SK-N-SH (cell line): ENCODE data around the gene RASGRF2. TPM values are rescaled to one million over a fixed set of nuclear protein-coding genes. Genes with fewer than 3 reads are reported as not detected.

Source experiments
- CTCF ChIA-PET: fragments of 300-600, 350-600 bp; formaldehyde crosslinking; extraction: SDS; loops from one replicate; lab custom pipeline; 2021; lab: Yijun Ruan, JAX
- POLR2A ChIA-PET: fragments of 350-600 bp; sonication (Branson Sonifier 250); formaldehyde crosslinking; extraction: SDS; loops from one replicate; lab custom pipeline; 2020; ENCODE audit warnings: antibody characterized with exemption, inconsistent platforms; lab: Yijun Ruan, JAX
- DNase-seq: peaks from one replicate; pipeline ENCODE4 v3.0.0; 2012
- H2AFZ ChIP-seq: fragments of 200-600 bp; sonication (generic); 2 replicates; pipeline ENCODE4 v1.8.1; 2016; ENCODE audit warnings: antibody characterized with exemption, mild to moderate bottlenecking, low read depth
- H3F3A ChIP-seq: fragments of 200-600 bp; sonication (generic); replicated peaks from 2 replicates; pipeline ENCODE3; 2016; ENCODE audit warnings: antibody characterized with exemption, mild to moderate bottlenecking; ENCODE audit not compliant: insufficient read depth
- H3K27ac ChIP-seq, 2 experiments: fragments of 200-500 bp in 1 of 2; fragments of 200-600 bp in 1 of 2; sonication (Bioruptor generic) in 1 of 2; sonication (generic), shearing (Covaris generic) in 1 of 2; 2 replicates each; pipeline versions ENCODE4 v1.5.1 to v1.6.1; 2014 to 2016; ENCODE audit warnings: low read depth in 2 of 2, inconsistent platforms in 1 of 2, low read length in 1 of 2, mild to moderate bottlenecking in 1 of 2, mixed read lengths in 1 of 2
- H3K27me3 ChIP-seq: fragments of 200-600 bp; sonication (generic), shearing (Covaris generic); 2 replicates; pipeline ENCODE4 v1.6.1; 2016; ENCODE audit warnings: mixed run types; ENCODE audit not compliant: insufficient read depth
- H3K36me3 ChIP-seq, 2 experiments: fragments of 200-500 bp in 1 of 2; fragments of 200-600 bp in 1 of 2; sonication (Bioruptor generic) in 1 of 2; sonication (generic) in 1 of 2; replicated peaks in 1 of 2; 2 replicates each; pipeline versions ENCODE3 to v1.5.1; 2014 to 2016; ENCODE audit warnings: low read length in 1 of 2, mild to moderate bottlenecking in 1 of 2; ENCODE audit not compliant: insufficient read depth in 2 of 2, control insufficient read depth in 1 of 2
- H3K4me1 ChIP-seq, 2 experiments: fragments of 200-500 bp in 1 of 2; fragments of 200-600 bp in 1 of 2; sonication (Bioruptor generic) in 1 of 2; sonication (generic), shearing (Covaris generic) in 1 of 2; 2 replicates each; pipeline versions ENCODE4 v1.5.1 to v1.6.1; 2014 to 2016; ENCODE audit warnings: low read depth in 1 of 2, low read length in 1 of 2, mixed run types in 1 of 2; ENCODE audit not compliant: insufficient read depth in 2 of 2, control insufficient read depth in 1 of 2
- H3K4me2 ChIP-seq: fragments of 200-600 bp; sonication (generic), shearing (Covaris generic); 2 replicates; pipeline ENCODE4 v1.6.1; 2017; ENCODE audit warnings: mixed run types
- H3K4me3 ChIP-seq, 2 experiments: fragments of 200-500 bp in 1 of 2; fragments of 200-600 bp in 1 of 2; sonication (Bioruptor generic) in 1 of 2; sonication (generic), shearing (Covaris generic) in 1 of 2; 2 replicates each; pipeline versions ENCODE4 v1.5.1 to v1.8.1; 2014 to 2016; ENCODE audit warnings: low read depth in 2 of 2, inconsistent platforms in 1 of 2, low read length in 1 of 2, mild to moderate bottlenecking in 1 of 2, mixed read lengths in 1 of 2, moderate library complexity in 1 of 2
- H3K79me2 ChIP-seq: fragments of 200-600 bp; sonication (generic); 2 replicates; pipeline ENCODE4 v1.8.1; 2017; ENCODE audit warnings: mild to moderate bottlenecking; ENCODE audit not compliant: insufficient read depth
- H3K9ac ChIP-seq: fragments of 200-600 bp; sonication (generic); 2 replicates; pipeline ENCODE4 v1.6.1; 2017; ENCODE audit warnings: mixed run types
- H3K9me2 ChIP-seq: fragments of 200-600 bp; sonication (generic); 2 replicates; pipeline ENCODE4 v1.6.1; 2017; ENCODE audit warnings: mixed run types
- H3K9me3 ChIP-seq: fragments of 200-600 bp; sonication (generic); 2 replicates; pipeline ENCODE4 v1.6.1; 2017; ENCODE audit warnings: mixed run types, mild to moderate bottlenecking, moderate library complexity
- H4K20me1 ChIP-seq: fragments of 200-600 bp; sonication (generic); 2 replicates; pipeline ENCODE4 v1.6.1; 2017; ENCODE audit warnings: mild to moderate bottlenecking, mixed run types; ENCODE audit not compliant: insufficient read depth
- EP300 ChIP-seq, 2 experiments: IDR thresholded peaks; 2 replicates each; pipeline versions ENCODE4 v1.4.0 to v1.6.1; 2012; ENCODE audit warnings: borderline replicate concordance in 1 of 2, low read depth in 1 of 2, low read length in 1 of 2
- FOSL2 ChIP-seq: IDR thresholded peaks from 2 replicates; pipeline ENCODE4 v1.4.0; 2012; ENCODE audit warnings: low read depth, mild to moderate bottlenecking, moderate library complexity, borderline replicate concordance
- FOXM1 ChIP-seq: IDR thresholded peaks from 2 replicates; pipeline ENCODE4 v1.4.0; 2012; ENCODE audit warnings: low read depth, mild to moderate bottlenecking
- IRF3 ChIP-seq: fragments of 150-350 bp; IDR thresholded peaks from 2 replicates; pipeline ENCODE4 v1.6.1; 2016; ENCODE audit warnings: mild to moderate bottlenecking, low read depth, low read length
- POLR2AphosphoS5 ChIP-seq: IDR thresholded peaks from 2 replicates; pipeline ENCODE4 v1.6.1; 2012; ENCODE audit warnings: low read depth, low read length
- RAD21 ChIP-seq: IDR thresholded peaks from 2 replicates; pipeline ENCODE4 v1.6.1; 2012; ENCODE audit warnings: mild to moderate bottlenecking, low read length
- RCOR1 ChIP-seq: fragments of 150-350 bp; IDR thresholded peaks from 2 replicates; pipeline ENCODE4 v1.6.1; 2017; ENCODE audit warnings: antibody characterized with exemption, low read length
- REST ChIP-seq: IDR thresholded peaks from 2 replicates; pipeline ENCODE4 v1.6.1; 2012; ENCODE audit warnings: mild to moderate bottlenecking, low read depth, low read length, moderate library complexity
- TCF12 ChIP-seq: IDR thresholded peaks from 2 replicates; pipeline ENCODE4 v1.4.0; 2012
- TEAD4 ChIP-seq: IDR thresholded peaks from 2 replicates; pipeline ENCODE4 v1.4.0; 2012; ENCODE audit warnings: mild to moderate bottlenecking, borderline replicate concordance; ENCODE audit not compliant: insufficient read depth
- ZBTB33 ChIP-seq: IDR thresholded peaks from 2 replicates; pipeline ENCODE4 v1.4.0; 2012; ENCODE audit warnings: low read depth, borderline replicate concordance
- WGBS: methylation state at CpG from one replicate; pipeline ENCODE4 v1.1.6; 2017; ENCODE audit warnings: low lambda C conversion rate; 5-methylcytosine and 5-hydroxymethylcytosine counted together
- polyA plus RNA-seq, 3 experiments: library from polyadenylated mRNA; depleted of rRNA; stranded (reverse); fragments of >200 nt; gene quantifications; 2 replicates each; pipeline ENCODE4 v1.2.3, GENCODE V29; 2012

Gene RASGRF2
- polyA plus RNA-seq, 1 of the 3 experiments (the other 2 are of a cell fraction) = under 0.01 TPM

GRCh38 chr5:80978772-80979317, 18.7 kb downstream of the RASGRF2 start (continued):
- TF ChIP-seq IRF3 (no peak), REST (no peak), RAD21 (no peak), RCOR1 (no peak), TCF12 (no peak), FOSL2 (no peak), FOXM1 (no peak), ZBTB33 (no peak)

- Histone ChIP-seq H3K4me3 (no peak overlapping the region), H3K27ac (no peak overlapping the region), H3K9me3 (no peaks in the 10 kb centered on the region), H3K4me2 (no peak overlapping the region), H3K79me2 (no peaks in the 10 kb centered on the region), H2AFZ (no peak overlapping the region)
- WGBS = 64% methylated on average over 4 of the region's 4 CpGs
- TF ChIP-seq RAD21 (no peak), TEAD4 (no peak), FOXM1 (no peak), EP300 (IDR thresholded peaks at IDR 0.05; ENCODE audit: borderline replicate concordance in 1 of 2, low read depth in 1 of 2, low read length in 1 of 2) (no peak), POLR2AphosphoS5 (no peak), REST (no peak)
- TF ChIP-seq, all 33 proteins: peak for 0
- Histone ChIP-seq H3K9me2 (no peaks in the 10 kb centered on the region), H4K20me1 (no peaks in the 10 kb centered on the region), H3F3A (no peaks in the 10 kb centered on the region), H3K27me3 (no peaks in the 10 kb centered on the region), H3K36me3 (no peaks in the 10 kb centered on the region), H3K4me1 (no peaks in the 10 kb centered on the region; a peak in 1 of 4 replicates), H3K9ac (no peak overlapping the region)
- DNase-seq = no peak
- ChIA-PET POLR2A (no interaction called here), CTCF (interaction anchor here (1.5 kb wide), 1 partner anchor 10 kb away, joined by 5 read pairs; no protein-coding TSS in a partner anchor)
Measured at GRCh38 chr5:80982093-80982492, 21.9 kb downstream of the RASGRF2 start.
